HepG2 (cell line): ENCODE measurements around the gene SOCS1. TPM values are rescaled to one million over a fixed set of nuclear protein-coding genes. Genes with fewer than 3 reads are reported as not detected.

Experiments
- CEBPG ChIP-seq: IDR thresholded peaks from 2 replicates; pipeline ENCODE4 v1.6.1; 2016
- EZH2 ChIP-seq: conservative IDR thresholded peaks from 2 replicates; pipeline ENCODE4 v1.6.1; 2012; ENCODE audit warnings: mild to moderate bottlenecking, low read depth, low read length, moderate library complexity
- GABPB1 ChIP-seq: IDR thresholded peaks from 2 replicates; pipeline ENCODE4 v1.6.1; 2016; ENCODE audit warnings: mild to moderate bottlenecking, missing genetic modification reagents, moderate library complexity, missing compliant biosample characterization
- GTF3A ChIP-seq: sonication (generic); formaldehyde crosslinking; conservative IDR thresholded peaks from 2 replicates; pipeline ENCODE4 v1.4.0; 2020; ENCODE audit warnings: mild to moderate bottlenecking, missing genetic modification reagents
- HMGXB3 ChIP-seq: sonication (generic); formaldehyde crosslinking; IDR thresholded peaks from 2 replicates; pipeline ENCODE4 v1.4.0; 2020; ENCODE audit warnings: missing genetic modification reagents, borderline replicate concordance
- IRX3 ChIP-seq: sonication (generic); formaldehyde crosslinking; IDR thresholded peaks from 2 replicates; pipeline ENCODE4 v1.8.1; 2023; ENCODE audit warnings: mild to moderate bottlenecking, low read depth, missing genetic modification reagents, borderline replicate concordance
- KDM4B ChIP-seq: sonication (generic); formaldehyde crosslinking; IDR thresholded peaks from 2 replicates; pipeline ENCODE4 v1.4.0; 2020; ENCODE audit warnings: missing genetic modification reagents
- MAFK ChIP-seq, 2 experiments: IDR thresholded peaks in 1 of 2; conservative IDR thresholded peaks in 1 of 2; 2 replicates each; pipeline ENCODE4 v1.6.1; 2011; ENCODE audit warnings: improper control_type of control experiment in 2 of 2, low read length in 2 of 2
- NR2C2 ChIP-seq: sonication (generic); formaldehyde crosslinking; IDR thresholded peaks from 2 replicates; pipeline ENCODE4 v1.4.0; 2020; ENCODE audit warnings: missing genetic modification reagents, mild to moderate bottlenecking, moderate library complexity, borderline replicate concordance
- POGZ ChIP-seq: sonication (generic); formaldehyde crosslinking; IDR thresholded peaks from 2 replicates; pipeline ENCODE4 v1.4.0; 2020; ENCODE audit warnings: mild to moderate bottlenecking, missing genetic modification reagents
- RORA ChIP-seq: sonication (generic); formaldehyde crosslinking; IDR thresholded peaks from 2 replicates; pipeline ENCODE4 v1.5.0; 2020; ENCODE audit warnings: mild to moderate bottlenecking, missing genetic modification reagents, moderate library complexity
- SALL2 ChIP-seq: sonication (generic); formaldehyde crosslinking; IDR thresholded peaks from 2 replicates; pipeline ENCODE4 v1.8.1; 2023; ENCODE audit warnings: mild to moderate bottlenecking, missing genetic modification reagents, inconsistent platforms
- SRSF1 ChIP-seq: fragments of 200-400 bp; formaldehyde crosslinking; optimal IDR thresholded peaks from 2 replicates; pipeline ENCODE3; 2017; ENCODE audit warnings: mild to moderate bottlenecking, low read depth, low read length, moderate library complexity
- ZKSCAN1 ChIP-seq: fragments of 150-350 bp; IDR thresholded peaks from 2 replicates; pipeline ENCODE4 v1.6.1; 2014; ENCODE audit warnings: low read length
- ZNF292 ChIP-seq: sonication (generic); formaldehyde crosslinking; IDR thresholded peaks from 2 replicates; pipeline ENCODE4 v1.8.1; 2022; ENCODE audit warnings: mild to moderate bottlenecking, low read depth, missing genetic modification reagents, borderline replicate concordance
- ZNF367 ChIP-seq: sonication (generic); formaldehyde crosslinking; IDR thresholded peaks from 2 replicates; pipeline ENCODE4 v1.4.0; 2020; ENCODE audit warnings: missing genetic modification reagents, borderline replicate concordance
- ZNF567 ChIP-seq: sonication (generic); formaldehyde crosslinking; IDR thresholded peaks from 2 replicates; pipeline ENCODE4 v1.8.1; 2023; ENCODE audit warnings: mild to moderate bottlenecking, missing genetic modification reagents, borderline replicate concordance
- ZNF572 ChIP-seq: sonication (generic); formaldehyde crosslinking; IDR thresholded peaks from 2 replicates; pipeline ENCODE4 v1.5.1; 2020; ENCODE audit warnings: mild to moderate bottlenecking, missing genetic modification reagents
- ZNF615 ChIP-seq: sonication (generic); formaldehyde crosslinking; IDR thresholded peaks from 2 replicates; pipeline ENCODE4 v1.5.0; 2020; ENCODE audit warnings: mild to moderate bottlenecking, missing genetic modification reagents, borderline replicate concordance
- ZNF619 ChIP-seq: sonication (generic); formaldehyde crosslinking; IDR thresholded peaks from 2 replicates; pipeline ENCODE4 v1.4.0; 2020; ENCODE audit warnings: mild to moderate bottlenecking, missing genetic modification reagents
- ZNF790 ChIP-seq: sonication (generic); formaldehyde crosslinking; IDR thresholded peaks from 2 replicates; pipeline ENCODE4 v1.8.0; 2022; ENCODE audit warnings: missing genetic modification reagents, mild to moderate bottlenecking, borderline replicate concordance
- ZNF792 ChIP-seq: IDR thresholded peaks from 2 replicates; pipeline ENCODE4 v1.6.1; 2016
- ZNF841 ChIP-seq: sonication (generic); formaldehyde crosslinking; IDR thresholded peaks from 2 replicates; pipeline ENCODE4 v1.8.1; 2023; ENCODE audit warnings: missing genetic modification reagents, borderline replicate concordance
- polyA plus RNA-seq, 8 experiments: library from polyadenylated mRNA; depleted of rRNA in 3 of 8; stranded (reverse) in 7 of 8; unstranded in 1 of 8; fragments of >200 nt; fragmentation: Illumina TruSeq in 4 of 8; extraction: Trizol in 4 of 8; gene quantifications; 2 replicates each; pipeline versions ENCODE4 v1.2.1 to v1.2.3, GENCODE V29; 2011 to 2016; ENCODE audit warnings: low read depth in 4 of 8, missing spikeins in 1 of 8, mixed read lengths in 1 of 8; ENCODE audit not compliant: insufficient read depth in 1 of 8
- total RNA-seq, 5 experiments: library from RNA; depleted of rRNA; stranded (reverse); fragments of >200 nt; fragmentation: Illumina TruSeq; extraction: Trizol; gene quantifications; 2 replicates each; pipeline ENCODE4 v1.2.3, GENCODE V29; 2016; ENCODE audit warnings: low read depth in 1 of 5
- TF ChIP-seq, protein P1 (sequence below): sonication (generic); formaldehyde crosslinking; IDR thresholded peaks from 2 replicates; pipeline ENCODE4 v1.9.0; 2022; ENCODE audit warnings: low read depth, missing genetic modification reagents

The SOCS1 gene
- total and polyA plus RNA-seq, 2 of the 13 experiments (the other 11 are each of a cell fraction or from before 2014, with no cell fraction given) = 5.3 to 6.3 TPM

DNA sequence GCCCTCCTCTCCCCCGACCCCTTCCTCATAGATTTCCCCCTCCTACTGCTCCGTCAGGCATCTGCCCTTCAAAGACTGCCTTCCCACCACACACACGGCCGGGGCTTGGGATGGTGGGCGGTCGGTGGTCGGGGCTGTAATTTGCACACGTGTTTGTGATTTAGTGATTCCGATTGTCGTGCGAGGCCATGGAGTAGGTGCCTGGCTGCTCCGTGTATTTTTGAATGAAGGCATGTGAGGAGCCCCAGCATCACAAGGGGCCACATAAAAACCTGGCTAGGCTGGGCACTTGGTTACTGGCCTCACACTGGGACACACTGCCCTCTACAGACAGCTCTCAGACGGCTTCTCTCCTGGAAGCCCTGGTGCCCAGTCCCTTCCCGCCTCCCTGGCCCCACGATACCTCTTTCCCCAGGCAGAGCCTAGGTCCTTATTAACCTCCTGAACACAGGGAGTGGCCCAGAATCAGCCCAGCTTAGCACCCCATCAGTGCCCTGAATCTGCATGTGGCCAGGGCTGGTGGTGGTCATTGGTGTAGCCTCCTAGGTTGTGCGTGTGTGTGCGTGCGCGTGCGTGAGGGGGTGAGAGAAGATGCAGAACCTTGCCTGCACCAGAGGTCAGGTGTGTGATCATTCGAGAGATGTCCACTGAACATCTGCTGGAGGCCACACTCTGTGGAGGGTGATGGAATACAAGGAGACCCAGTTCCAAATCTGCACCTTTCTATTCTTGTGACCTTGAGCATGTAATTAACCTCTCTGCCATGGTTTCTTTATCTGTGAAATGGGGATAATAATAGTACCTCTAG, 1.3 kb upstream of the SOCS1 start (continued):
- peak; percentile 10 for TF ChIP-seq POGZ (CRISPR knock-in tag)
- TF ChIP-seq ZNF619 (CRISPR knock-in tag) = peak; percentile 100
- TF ChIP-seq GTF3A = peak; percentile 58; the same call in 1 of the 2 replicates
- TF ChIP-seq ZNF792 (CRISPR knock-in tag) = peak; percentile 61; the same call in 1 of the 2 replicates
- peak; percentile 59 for TF ChIP-seq NR2C2 (CRISPR knock-in tag)
- peak; percentile 94 for TF ChIP-seq ZNF572
- TF ChIP-seq SALL2 (CRISPR knock-in tag) = peak; percentile 85; the same call in 1 of the 2 replicates
- 0 out of 2 replicates have a peak, but pooled peaks have one; percentile 21 for TF ChIP-seq ZNF367 (CRISPR knock-in tag)
- no peak for TF ChIP-seq ZNF615 (CRISPR knock-in tag)
- peak; percentile 24 for TF ChIP-seq CEBPG (CRISPR knock-in tag)
- no peak for TF ChIP-seq ZKSCAN1
- peak; percentile 41; the same call in 1 of the 2 replicates for TF ChIP-seq KDM4B (CRISPR knock-in tag)
- no peak for TF ChIP-seq EZH2
- TF ChIP-seq SRSF1 = peak; percentile 79
- TF ChIP-seq RORA (CRISPR knock-in tag) = no peak
- TF ChIP-seq ZNF292 (CRISPR knock-in tag) = peak; percentile 63; the same call in 1 of the 2 replicates
- TF ChIP-seq, protein P1, sequence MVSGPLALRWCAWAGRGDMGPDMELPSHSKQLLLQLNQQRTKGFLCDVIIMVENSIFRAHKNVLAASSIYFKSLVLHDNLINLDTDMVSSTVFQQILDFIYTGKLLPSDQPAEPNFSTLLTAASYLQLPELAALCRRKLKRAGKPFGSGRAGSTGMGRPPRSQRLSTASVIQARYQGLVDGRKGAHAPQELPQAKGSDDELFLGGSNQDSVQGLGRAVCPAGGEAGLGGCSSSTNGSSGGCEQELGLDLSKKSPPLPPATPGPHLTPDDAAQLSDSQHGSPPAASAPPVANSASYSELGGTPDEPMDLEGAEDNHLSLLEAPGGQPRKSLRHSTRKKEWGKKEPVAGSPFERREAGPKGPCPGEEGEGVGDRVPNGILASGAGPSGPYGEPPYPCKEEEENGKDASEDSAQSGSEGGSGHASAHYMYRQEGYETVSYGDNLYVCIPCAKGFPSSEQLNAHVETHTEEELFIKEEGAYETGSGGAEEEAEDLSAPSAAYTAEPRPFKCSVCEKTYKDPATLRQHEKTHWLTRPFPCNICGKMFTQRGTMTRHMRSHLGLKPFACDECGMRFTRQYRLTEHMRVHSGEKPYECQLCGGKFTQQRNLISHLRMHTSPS (CRISPR knock-in tag) = peak; percentile 87
- TF ChIP-seq MAFK (conservative IDR thresholded peaks at IDR 0.05 in 1 of 2, IDR thresholded peaks at IDR 0.05 in 1 of 2; ENCODE audit: low read length in 2 of 2) = no peak
- peak; percentile 29; the same call in 1 of the 2 replicates for TF ChIP-seq GABPB1 (CRISPR knock-in tag)
- TF ChIP-seq ZNF841 (CRISPR knock-in tag) = no peak
- peak; percentile 73; the same call in 1 of the 2 replicates for TF ChIP-seq HMGXB3 (CRISPR knock-in tag)
- TF ChIP-seq ZNF790 (CRISPR knock-in tag) = no peak
- 0 out of 2 replicates have a peak, but pooled peaks have one; percentile 53 for TF ChIP-seq IRX3
- peak; percentile 99 for TF ChIP-seq ZNF567 (CRISPR knock-in tag)
